HG02840 (cell line): ENCODE measurements around the gene PI4KB.

Experiments used
- ATAC-seq: cut with Tn5 transposase; IDR thresholded peaks from one replicate; pipeline ENCODE4 v1.9.1; 2021; ENCODE audit warnings: mild to moderate bottlenecking, moderate library complexity, moderate number of reproducible peaks; ENCODE audit not compliant: unreplicated experiment, low FRiP score

Gene PI4KB

DNA sequence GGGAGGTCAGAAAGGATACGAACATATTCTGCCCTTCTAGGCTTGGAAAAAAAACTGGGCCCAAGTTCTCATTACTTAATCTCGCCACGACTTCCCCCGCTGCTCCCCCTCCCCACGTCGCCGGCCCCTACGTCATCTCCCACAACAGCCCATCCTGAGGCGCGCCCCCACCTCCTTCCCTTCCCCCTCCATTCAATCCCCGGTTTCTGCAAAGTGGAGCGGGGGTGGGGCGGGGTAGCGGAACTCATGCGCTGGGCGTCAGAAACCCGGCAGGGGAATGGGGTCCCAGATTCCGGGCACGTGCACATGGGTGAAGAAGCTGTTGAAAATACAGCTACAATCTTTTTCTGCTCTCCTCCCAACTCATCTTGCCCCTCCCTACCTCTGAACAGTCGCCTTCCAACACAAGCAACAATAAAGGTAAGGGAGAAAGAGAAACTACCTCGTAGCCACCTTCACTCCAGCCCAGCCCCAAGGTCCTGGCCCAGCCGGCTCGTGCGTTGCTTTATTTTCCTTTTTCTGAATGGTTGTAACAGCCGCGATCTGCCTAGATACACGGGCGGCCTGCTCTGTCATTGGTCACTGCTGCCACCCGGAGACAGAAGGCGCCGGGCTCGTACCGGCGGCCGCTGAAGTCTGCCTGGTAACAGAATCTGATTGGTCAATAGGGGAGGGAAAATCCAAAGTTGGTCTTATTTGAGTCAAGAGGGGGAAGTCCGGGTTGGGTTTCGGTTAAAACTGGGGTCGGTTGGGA, 19.7 kb upstream of the PI4KB start, which contains the start of gene RFX5:
TSS of gene RFX5 (minus strand) at position 484 of the 754 bp plus-strand sequence. CDS start 932 bp downstream, outside the sequence.
- peak; percentile 94 for ATAC-seq

DNA sequence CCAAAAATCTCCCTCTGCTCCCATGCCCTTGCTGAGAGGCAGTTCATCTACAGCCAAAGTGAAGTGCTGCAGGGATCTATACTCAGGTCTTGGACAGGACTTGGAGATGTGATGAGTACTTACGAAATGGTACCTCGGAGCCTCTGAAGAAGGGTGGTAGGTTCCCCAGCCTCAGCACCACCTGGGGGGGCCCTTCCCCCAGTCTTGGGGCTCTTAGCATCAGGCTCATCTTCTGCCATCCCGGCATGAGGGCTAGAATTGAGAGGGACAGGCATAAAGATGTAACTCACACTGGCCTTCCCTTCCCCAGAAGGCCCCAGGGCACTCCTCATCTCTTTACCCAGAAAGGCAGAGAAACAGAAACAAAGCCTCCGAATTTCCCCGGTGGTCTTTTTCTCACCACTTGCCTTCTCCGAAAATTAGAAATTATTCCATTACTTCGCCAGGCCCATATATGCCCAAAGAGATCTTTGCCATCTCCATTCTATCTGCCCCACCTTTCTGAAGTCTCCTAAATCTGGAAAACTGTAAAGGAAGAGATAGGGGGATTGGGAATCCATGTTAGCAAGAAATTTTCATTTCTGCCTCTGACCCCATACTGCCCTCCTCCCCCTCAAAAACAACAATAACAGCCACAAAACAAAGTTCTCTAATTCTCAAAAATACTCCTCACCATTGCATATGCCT, 19.0 kb upstream of the PI4KB start:
- no peak for ATAC-seq

DNA sequence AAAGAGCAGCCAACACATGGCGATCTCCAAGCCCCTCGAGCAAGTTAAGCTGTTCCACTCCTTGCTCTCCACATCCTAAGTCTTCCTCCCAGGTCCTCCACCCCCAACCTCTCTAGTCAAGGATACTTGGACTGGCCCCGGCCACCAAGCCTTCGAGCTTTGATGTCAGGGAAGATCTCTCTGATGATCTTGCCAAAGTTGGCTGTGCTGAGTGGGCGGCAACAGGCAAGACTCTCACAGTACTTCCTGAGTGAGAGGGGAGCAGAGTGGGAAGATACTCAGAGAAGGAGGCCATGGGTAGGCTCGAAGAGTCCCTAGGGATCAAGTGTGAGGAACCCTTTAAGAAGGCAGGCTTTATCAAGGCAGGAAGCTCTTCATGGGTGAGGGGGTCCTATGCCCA, 17.1 kb upstream of the PI4KB start:
- no peak for ATAC-seq

DNA sequence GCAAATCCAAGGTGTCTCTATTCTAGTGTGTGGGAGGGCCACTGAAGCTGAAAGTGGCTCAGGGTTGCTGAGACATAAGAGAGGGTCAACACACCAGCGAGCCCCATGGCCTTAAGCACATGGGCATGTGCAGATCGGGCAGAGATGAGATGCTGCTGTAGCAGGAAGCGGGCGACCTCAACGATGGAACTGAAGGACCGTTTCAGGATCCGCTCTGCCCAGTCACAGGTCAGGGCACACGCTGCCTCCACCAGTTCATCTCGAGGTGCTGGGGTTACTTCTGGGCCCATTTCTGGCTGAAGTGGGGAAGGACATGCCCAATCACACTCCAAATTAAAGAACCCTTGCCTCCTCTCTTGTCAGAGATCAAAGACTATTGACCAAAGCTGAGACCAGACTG, 16.4 kb upstream of the PI4KB start:
- no peak for ATAC-seq

DNA sequence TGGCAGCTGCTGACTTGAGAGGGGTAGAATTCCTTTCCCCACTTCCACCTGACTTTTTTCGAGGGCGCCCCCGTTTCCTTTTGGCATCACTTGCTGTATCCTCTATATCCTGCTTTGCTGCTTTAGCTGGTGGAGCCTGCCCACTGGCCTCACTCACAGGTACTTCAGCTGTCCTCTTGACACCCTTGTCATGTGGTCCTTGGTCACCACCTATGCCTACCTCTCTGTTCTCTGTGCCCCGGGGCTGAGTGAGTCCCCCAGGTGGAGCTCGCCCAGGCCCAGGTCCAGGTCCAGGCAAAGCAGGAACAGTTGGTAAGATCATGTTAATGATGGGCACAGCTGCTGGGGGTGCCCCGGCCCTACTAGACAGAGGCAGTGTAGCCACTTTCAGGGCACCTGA, 15.4 kb upstream of the PI4KB start:
- ATAC-seq, result no peak

DNA sequence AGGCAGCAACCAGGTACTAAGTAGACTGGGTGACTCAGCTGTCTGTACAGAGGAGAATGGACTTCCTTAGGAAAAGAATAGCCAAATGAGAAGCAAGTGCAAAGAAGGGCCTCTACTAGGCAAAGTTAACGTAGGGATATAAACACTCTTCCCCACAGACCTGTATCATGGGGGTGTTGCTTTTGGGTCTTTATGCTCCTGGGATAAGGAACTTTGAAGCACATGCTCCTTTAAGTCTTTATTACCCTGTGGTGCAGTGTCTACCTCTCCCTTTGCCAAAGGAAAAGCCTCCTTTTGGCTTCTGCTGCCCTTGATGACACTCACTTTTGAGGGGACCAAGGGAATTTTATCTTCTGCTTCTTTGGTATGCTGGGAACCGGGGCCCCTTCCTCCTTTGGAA, 14.8 kb upstream of the PI4KB start:
- ATAC-seq, result no peak

DNA sequence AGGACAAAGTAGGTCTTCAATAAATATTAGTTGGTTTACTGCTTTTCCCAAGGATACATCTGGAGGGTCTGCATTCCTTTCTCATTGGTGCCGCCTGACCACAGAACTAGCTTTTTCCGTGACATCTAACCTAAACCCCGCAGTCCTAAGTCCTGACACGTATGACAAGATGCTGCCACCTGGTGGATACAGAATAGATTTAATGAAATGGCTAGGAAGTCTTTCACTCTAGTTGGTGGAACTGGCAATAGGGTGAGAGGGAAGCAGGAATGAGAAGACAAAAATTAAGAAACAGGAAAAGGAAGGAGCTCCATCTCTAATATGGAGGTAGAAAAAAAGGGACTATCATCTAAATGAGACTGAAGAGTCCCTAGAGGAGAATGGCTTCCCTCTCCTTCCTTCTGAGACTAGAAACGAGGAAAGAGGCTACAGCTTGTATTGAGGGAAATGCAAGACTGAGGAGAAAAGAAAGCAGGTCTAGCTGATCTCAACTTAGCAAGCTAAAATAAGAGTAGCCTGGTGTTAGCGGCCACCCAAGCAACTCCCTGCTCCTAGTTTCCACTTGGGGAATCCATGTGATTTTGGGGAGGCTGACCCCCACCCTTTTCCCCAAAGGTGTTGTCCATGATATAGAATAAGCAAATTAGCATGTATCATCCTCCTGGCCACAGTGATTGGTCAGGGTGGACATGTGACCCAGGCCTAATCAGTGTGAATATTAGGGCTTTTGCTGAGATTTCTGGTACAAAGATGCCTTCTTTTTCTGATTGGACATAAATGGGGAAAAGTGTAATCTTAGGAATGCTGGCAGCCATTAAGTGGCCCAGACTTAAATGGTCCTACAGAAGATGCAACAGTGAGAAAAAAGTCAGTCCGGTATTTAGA, 13.9 kb upstream of the PI4KB start:
- ATAC-seq, result no peak

DNA sequence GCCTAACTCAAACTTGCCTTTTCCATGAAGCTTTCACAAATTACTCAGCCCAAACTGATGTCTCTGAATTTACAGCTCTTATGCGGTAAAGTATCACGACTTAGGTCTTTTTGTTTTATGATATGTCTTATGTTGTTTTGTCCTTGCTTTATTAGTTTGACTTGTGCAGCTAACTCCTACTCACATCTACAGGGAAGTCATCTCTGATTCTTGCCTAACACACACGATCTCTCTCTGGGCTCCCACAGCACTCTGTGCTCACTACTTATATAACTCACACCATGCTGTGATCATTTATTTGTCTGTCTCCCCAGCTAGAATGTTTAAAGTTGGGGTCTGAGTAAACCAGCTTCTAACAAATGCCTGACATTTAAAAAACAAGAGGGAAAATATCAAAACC, 9.3 kb upstream of the PI4KB start:
- ATAC-seq, result no peak

DNA sequence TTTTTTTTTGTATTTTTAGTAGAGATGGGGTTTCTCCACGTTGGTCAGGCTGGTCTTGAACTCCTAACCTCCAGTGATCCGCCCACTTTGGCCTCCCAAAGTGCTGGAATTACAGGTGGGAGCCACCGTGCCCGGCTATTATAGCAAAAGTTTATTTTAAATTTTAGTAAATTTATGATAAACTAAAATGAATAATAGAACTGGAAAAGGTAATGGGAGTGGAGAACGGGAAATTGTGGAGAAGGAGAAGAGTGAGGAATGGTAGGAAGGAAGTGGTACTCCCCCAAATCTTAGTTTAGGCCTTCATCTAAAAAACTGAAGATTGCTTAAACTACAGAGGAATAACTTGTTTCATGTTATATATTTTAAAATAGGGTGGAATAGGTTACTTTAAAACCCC, 7.6 kb upstream of the PI4KB start:
- ATAC-seq, result no peak

DNA sequence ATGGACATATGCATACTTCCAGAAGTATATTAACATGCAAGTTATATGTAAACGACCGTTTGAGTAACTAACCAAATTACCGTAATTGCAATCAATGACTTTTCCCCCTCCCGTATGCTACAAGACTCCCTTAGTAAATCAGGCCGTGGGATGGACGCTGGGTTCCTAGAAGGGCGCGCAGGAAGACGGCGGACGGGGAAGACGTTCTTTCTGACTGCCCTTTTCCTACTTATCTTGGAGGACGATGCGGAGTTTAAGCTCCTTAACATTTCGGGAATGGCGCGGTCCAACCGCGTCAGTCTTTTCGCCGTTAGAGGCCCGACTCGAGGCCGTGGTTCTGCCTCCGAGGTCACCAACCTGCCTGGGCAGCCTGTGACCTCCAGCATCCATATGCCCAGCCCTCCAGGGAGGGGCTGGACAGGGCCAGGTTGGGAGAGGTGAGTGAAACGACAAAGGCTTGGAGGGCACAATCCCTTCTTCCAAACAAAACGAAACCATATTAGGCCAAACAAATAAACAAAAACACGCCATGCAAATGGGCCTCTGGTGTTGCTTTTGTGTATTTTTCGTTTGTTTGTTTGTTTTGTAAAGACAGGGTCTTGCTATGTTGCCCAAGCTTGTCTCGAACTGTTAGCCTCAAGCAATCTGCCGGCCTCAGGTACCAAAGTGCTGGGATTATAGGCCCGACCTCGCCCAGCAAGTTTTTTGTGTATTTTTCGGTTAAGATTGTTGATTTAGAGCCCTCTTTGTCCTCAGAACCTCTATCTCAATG, 873 bp upstream of the PI4KB start:
- peak; percentile 10 for ATAC-seq

DNA sequence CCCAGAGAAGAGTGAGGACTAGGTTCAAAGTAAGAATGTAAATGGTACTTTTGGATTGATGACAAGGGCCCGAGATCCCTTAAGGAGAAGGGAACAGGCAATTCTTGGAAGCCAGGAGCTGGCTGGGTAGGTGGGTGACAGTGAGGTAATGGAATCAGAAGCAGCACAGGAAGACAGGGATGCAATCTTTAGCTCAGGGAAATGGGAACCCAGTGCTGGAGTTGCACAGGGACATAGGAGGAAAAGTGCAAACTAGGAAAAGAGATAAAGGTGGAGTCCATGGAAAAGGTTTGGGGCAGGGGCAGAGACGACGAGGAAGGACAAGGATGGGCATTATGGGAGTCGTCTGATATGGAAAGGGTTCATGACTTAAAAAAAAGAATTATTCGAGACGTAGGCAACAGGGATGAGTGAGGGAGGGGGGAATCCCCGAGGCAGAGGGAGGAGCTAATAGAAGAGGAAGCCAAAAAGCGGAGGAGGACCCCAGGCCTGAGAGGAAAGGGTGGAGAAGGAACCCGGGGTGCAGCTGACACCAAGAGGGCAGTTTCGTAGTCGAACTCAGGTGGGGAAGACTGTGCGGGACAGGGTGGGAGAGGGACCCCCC, 495 bp downstream of the PI4KB start:
- peak; percentile 55 for ATAC-seq

DNA sequence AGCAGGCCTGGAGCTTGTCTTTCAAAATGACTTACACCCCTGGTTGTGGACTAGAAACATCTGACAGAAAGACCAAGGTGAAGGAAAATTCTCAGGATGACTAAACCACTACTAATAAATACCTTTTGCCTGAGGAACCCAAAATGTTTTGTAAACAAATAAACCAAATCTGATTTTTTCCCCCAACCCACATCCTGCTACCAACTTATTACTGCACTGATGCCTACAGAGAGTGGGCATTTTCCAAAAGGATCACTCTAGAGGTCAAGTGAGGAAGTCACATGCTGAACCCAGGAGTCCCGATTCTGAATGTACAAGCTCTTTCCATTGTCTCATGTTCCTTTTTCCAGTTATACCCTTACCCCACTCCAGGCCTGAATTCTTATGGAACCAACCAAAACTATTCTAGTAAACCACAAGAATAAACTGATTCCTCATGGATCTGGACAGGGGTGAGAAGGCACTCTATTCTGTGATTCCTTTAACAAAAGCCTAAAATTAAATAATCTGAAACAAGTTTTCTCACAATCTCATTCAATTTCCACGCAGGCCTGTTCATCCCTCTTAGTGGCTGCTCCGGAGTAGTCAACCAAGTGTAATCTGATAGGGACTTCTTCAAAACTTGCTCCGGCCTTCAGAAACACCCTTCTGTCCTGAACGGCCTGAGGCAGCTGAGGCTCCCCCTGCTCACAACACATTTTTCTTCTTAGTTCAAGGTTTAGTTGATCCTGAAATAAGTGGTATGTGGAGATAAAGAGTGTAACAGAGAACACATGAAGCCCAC, 1.4 kb downstream of the PI4KB start:
- no peak for ATAC-seq

DNA sequence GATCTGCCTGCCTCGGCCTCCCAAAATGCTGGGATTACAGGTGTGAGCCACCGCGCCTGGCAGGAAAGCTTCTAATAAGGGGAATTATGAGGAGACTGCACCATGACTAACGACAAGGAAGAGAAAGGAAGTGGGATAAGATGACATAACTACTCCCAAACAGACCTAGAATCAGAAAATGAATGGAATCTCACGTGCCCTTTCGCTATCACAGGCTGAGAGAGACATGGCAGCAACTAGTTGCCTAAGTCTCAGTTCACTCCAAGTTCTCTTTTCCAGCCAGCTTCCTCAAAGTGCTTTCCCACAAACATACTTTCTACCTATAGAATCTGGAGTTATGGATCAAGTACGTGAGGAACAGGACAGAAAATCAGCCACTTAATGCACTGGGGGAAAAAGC, 2.0 kb downstream of the PI4KB start:
- no peak for ATAC-seq

DNA sequence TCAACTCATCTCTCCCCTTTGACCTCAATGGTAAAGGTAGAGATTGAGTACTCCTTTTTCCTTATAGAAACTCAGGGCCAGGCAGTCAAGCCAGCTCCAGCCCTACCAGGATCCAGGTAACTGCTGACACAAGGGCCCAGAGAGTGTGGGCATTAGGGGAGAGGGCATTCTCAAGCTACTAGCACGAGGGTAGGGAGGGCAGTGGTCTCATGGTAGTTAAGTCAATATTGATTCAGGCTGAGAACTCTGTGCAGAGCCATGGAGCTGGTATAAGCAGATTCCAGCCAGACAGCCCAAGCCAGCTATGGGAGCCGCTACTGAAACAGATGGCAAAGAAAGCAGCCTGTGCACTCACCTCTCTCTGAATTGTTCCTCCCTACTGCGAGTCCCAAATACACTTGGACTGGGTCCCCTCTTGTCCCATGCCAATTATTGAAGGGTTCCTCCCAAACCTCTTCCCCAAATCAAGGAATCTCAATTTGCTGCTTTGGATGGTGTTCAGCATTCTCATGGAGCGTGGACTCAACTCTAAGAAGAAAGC, 2.8 kb downstream of the PI4KB start:
- no peak for ATAC-seq

DNA sequence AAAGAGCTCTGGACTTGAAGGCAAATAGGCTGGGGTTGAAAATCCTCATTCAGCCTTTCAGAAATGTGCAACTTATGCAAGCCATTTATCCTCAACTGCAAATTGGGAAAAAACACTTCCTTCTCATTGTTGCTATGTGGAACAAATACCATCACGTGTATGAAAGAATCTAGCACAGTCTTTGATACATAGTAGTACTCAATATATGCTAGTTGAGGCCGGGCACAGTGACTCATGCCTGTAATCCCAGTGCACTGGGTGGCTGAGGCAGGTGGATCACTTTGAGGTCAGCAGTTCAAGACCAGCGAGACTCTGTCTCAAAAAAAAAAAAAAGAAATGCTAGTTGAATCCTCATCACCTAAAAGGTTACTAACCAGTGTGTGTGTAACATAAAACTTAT, 8.2 kb downstream of the PI4KB start:
- no peak for ATAC-seq

DNA sequence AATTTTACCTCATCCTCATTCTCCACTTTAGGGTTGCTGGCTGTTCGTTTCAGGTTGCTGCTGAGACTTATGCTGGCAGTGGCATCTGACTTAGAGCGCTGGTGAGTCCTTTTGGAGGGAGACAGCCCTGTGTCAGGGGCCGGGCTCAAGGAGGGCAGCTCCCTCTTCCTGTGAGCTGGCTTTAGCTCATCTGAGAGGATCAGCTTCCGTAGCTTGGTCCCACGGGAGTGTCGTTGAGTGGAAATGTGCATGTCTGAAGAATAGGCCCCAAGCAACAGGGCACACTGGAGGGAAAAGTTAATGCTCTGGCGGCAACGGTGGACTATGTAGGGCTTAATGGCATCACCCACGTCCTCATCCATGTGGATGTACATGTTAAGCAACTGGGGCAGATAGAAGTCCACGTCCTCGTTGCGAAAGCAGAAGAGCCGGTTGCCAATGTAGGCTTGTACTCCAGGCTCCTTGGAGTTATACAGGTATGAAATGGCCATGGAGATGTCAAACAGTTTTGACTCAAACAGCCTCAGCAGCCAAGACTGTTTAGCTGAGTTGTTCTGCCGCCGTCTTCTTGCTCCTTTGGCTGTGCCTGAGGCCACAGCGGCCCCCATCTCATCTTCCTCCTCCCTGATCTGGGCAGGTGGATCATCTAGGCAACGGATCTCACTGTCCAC, 11.5 kb downstream of the PI4KB start:
- no peak for ATAC-seq

DNA sequence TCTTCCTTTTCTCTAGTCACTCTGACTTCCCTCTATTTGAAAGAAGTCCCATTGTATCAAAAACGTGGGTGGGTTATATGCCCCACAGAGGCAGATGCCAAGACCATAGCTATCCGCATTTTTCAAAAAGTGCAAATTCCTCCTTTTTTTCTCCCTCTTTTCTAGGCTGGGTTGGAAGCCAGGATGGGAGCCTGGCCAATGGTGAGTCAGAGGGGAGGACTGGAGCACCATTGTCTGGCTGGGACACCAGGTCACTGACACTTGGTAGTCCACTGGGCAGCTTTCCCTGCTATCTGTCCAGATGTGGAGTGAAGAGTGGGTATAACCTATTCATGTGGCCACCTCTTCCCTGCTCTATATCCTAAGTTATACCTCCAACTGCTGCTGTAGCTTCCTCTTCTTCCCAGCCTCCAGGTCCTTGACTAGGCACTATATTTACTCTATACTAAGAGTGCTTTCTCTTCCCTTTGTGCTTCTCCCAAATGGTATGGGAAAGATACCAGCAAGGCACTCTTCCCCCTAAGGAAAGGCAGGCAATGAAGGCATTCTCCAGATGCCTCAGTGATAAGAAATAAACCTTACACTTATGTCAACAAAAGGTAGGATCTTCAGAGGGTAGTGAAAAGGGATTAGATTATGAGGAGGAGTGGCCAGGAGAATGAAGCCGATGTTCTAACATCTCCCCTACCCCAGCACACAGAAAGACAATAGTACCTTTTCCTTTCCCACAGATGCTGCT, 12.9 kb downstream of the PI4KB start:
- no peak for ATAC-seq

DNA sequence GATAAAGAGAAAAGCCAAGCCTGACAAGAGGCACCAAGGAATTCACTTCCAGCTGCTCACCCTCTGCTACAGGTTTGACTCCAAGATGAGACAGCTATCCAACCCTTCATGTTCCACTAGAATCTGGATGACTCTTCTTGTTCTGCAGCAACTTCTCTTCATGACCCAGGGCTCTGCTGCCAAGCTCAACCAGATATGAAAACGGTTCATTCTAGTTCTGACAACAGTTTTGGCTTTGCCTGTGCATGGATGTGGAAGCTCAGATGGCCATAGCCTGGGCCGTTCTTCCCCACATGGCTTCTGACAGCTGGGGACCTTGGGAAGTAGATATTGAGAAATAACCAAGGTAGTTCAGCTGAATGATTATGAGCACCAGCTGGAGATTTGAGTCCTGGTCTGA, 13.7 kb downstream of the PI4KB start:
- ATAC-seq, result no peak
